Endometrium (tissue), 2 donors: ENCODE results near the gene SENP6.
"Not testable (repeated sequence)": the region's sequence is repeated elsewhere in the genome, so short reads cannot be mapped to it uniquely, and the experiment has no call there.

Experiments
- FAIRE-seq: peaks from 2 replicates; lab custom pipeline; 2012; peaks lifted over from hg19 to GRCh38; lab: Jason Lieb, UNC
- donor health status: control.
- donor health status: control.

SENP6 gene

DNA sequence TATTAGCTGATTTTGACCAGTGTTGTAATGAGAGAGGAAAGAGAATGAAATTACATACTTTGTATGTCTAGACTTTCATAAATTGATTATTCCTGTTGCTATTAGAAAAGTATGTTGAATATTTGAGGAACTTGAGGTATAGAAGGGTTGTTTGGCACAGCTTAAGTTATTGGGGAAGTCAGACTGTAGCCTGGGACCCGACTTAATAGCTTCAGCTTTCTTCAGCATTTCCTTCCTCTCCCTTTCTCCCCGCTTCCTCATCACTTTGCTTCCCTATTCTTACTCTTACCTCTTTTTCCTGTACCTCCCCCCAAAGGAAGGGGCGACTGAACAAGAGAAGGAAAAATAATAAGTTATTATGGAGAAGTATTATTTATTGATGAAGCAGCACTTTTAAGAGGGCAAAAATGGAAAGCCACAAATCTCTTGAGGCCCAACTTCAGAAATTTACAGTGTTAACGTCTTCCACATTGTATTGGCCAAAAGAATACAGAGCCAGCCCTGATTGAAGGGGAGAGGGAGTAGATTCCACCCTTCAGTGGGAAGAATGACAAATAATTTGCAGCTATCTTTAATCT is 7.4 kb downstream of the SENP6 start:
- no peak for FAIRE-seq

DNA sequence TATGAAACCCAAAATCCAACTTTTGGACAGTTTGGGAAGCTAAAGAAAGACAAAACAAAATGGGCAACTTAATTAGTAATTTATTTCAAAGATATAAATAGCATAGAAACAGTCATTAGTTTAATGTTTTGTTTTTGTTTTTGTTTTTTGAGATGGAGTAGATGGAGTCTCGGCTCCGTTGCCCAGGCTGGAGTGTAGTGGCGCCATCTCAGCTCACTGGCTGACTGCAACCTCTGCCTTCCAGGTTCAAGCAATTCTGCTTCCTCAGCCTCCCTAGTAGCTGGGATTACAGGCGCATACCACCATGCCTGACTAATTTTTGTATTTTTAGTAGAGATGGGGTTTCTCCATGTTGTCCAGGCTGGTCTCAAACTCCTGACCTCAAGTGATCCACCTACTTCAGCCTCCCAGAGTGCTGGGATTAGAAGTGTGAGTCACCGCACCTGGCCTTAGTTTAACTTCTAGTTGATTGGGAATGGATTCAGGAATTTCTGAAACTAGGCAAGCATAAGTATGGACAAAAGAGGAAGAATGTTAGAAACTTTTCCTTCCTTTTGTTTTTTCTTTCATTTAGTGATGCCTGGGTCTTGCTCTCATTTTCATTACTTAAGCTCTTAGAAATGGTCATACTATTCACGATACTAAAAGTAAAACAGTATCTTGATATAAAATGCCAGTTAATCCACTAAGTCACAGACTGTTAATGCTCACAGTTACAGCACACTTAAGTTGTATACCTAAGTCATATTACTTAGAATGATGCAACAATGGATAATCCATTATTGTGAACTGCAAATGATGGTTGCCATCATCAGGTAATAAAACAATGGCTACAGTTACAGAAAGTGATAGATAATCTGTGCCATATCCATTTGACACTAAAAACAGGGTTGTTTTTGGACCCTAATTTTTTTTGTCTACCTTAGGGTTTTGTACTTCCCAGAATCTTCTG is 8.2 kb downstream of the SENP6 start:
- FAIRE-seq, result no peak

DNA sequence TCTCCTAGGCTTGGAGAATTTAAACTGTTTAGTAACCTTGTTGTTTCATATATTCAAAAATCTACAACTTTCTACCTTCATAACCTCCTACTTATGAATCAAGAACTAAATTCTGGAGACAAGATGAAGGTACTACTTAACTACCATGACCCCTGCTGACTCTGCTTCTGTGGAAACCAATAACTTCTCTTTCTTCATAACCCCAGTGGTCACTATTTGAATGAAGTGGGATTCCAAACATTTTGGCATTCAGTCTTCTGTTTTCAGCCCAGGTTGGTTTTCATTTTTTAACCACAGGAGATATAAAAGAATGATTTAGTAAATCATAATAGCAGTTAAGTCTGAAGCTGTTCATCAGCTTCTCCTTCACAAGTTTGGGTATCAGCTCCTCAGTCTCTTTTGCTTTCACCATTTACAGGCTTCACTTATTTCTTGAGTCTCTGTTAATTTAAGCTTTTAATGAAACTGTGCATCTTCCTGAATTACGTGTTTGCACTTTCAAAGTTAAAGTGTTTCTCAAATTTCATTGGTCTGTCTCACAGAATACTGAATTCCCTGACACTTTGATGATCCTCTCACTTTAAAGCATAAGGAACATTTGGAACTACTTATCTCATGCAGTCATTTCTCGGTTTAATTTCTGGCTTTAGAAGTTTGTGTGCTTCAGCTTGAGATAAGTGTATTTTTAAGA is 9.5 kb downstream of the SENP6 start:
- peak; percentile 18 for FAIRE-seq

- no peak for FAIRE-seq
Measured at GRCh38 chr6:75611702-75612375, 10.2 kb downstream of the SENP6 start.

DNA sequence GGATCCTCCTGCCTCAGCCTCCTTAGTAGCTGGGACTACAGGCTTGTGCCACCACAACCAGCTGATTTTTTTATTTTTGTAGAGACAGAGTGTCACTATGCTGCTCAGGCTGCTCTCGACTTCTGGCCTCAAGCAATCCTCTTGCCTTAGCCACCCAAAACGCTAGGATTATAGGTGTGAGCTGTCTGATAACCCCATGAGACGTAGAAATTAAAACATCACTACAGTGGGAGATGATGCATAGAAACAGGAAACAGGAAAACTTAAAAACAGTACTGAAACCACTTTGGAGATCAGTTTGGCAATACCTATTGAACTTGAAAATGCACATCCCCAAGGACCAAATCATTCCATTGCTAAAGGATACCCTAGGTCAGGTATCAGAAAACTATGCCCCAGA is 10.8 kb downstream of the SENP6 start:
- no peak for FAIRE-seq

- FAIRE-seq, result peak; percentile 77
Measured at GRCh38 chr6:75613056-75613501, 11.4 kb downstream of the SENP6 start.

GRCh38 chr6:75618437-75618836 is 16.8 kb downstream of the SENP6 start:
- no peak for FAIRE-seq

GRCh38 chr6:75619230-75619899 is 17.7 kb downstream of the SENP6 start:
- FAIRE-seq, result no peak

DNA sequence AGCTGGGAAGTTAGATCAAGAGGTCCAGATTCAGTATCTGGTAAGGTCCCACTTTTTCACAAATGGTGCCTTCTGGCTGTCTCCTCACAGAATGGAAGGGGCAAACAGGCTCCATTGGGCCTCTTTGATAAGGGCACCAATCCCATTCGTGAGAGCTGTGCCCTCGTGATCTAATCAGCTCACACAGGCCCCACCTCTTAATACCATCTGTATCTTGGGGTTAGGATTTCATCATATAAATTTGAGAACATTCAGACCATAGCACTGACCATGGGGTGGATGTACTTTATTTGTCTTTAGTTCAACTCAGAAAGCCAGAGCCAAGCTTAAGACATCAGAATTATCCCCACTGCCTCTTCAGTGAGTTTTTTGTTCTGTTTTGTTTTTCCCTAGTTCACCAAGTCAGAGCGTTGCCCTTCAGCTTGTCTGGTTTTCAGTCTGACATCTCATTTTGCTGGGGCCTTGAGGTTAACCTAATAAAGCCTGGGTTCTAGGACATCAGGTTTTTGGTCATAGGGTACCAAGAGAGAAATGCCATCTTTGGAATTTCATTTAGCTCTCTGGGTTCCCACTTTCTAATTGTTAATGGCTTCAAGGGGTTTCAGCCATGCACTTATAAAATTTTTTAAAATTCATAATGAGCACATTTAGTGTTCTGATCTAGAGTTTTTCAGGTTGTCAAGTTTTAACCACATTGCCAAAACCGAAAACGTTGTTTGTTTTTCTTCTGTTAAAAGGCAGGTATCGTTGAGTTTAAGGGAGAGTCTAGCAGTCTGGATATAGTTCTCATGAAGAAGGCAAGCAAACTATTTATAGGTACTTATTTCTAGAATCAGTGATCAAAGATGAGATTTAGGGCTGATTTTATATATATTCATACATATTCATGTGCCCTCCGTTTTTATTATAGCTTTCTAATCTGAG is 19.0 kb downstream of the SENP6 start:
- no peak for FAIRE-seq

DNA sequence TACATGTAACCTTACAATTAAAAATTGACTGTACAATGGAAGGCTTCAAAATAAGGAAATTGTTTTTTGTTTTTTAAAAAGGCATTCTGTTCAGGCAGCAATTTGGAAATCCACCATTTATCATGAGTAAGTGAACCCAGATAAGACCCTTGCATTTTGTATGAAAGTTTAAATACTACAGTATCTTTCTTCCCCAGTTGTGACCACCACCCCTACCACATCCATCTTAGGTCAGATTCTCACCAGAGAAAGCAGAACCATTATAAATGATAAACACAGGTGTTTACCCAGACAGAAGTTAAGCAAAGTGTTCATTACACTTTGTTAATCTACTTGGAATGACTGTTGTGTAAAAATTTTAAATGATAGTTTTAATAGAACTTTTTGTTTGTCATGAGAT is 20.2 kb downstream of the SENP6 start:
- FAIRE-seq, result no peak

- no peak for FAIRE-seq
Measured at GRCh38 chr6:75623491-75623890, 21.8 kb downstream of the SENP6 start.

- no peak for FAIRE-seq
Measured at GRCh38 chr6:75624335-75624734, 22.7 kb downstream of the SENP6 start.

- no peak for FAIRE-seq
Measured at GRCh38 chr6:75624988-75625387, 23.3 kb downstream of the SENP6 start.

- FAIRE-seq, result no peak
Measured at GRCh38 chr6:75626561-75626960, 24.9 kb downstream of the SENP6 start.

DNA sequence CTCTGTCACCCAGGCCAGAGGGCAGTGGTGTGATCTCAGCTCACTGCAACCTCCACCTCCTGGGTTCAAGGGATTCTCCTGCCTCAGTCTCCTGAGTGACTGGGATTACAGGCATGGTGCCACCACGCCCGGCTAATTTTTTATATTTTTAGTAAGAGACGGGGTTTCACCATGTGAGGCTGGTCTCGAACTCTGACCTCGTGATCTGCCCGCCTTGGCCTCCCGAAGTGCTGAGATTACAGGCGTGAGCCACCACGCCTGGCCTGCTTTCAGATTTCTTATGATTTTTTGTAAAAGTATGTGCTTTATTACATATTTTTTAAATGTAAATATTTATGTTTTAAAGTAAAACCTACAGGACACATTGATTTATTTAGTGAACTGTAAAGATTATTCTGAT is 26.0 kb downstream of the SENP6 start:
- not testable (repeated sequence) for FAIRE-seq

- FAIRE-seq, result no peak
Measured at GRCh38 chr6:75631859-75632635, 30.4 kb downstream of the SENP6 start.

DNA sequence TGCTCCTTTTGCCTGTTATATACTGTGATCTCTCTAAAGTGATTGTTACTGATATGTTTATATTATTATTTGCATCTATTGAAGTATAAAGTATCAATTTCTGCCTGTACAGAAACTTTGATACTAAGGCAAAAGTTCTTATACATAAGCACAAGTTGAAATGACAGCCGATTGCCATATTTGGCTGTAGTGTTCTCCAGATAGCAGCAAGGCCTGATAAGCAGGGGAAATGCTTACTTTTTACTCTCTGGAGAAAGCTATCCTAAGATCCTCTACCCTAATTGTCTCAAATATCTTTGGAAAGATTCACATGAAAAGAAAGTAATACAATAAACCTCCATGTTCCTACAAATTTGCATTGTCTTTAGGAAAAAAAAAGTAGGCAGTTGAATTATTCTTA is 31.4 kb downstream of the SENP6 start:
- FAIRE-seq, result no peak

- FAIRE-seq, result no peak
Measured at GRCh38 chr6:75642311-75642710, 40.6 kb downstream of the SENP6 start.

DNA sequence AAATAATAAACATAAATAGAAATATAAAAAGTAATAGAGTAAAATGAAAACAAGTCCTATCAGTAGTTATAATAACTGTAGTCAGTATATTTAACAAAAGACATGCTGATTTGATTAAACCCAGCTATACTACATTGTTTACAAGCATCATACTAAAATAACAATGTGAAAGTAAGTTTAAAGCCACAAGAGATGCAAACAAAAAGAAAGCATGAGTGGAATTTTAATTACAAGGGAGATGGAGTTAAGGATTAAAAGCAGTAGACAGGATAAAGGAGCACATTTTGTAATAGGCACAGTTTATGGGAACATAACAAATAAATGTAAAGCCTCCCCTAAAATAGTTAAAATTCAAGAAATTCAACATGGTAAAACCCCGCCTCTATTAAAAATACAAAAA is 41.5 kb downstream of the SENP6 start:
- peak; percentile 92 for FAIRE-seq

- FAIRE-seq, result no peak
Measured at GRCh38 chr6:75656479-75656878, 54.8 kb downstream of the SENP6 start.
